HG03432 (cell line): Measurements from ENCODE around the gene FMNL2.

ENCODE experiments used
- ATAC-seq: cut with Tn5 transposase; IDR thresholded peaks from one replicate; pipeline ENCODE4 v1.9.1; 2021; ENCODE audit warnings: mild to moderate bottlenecking, moderate library complexity; ENCODE audit not compliant: unreplicated experiment

The FMNL2 gene

DNA sequence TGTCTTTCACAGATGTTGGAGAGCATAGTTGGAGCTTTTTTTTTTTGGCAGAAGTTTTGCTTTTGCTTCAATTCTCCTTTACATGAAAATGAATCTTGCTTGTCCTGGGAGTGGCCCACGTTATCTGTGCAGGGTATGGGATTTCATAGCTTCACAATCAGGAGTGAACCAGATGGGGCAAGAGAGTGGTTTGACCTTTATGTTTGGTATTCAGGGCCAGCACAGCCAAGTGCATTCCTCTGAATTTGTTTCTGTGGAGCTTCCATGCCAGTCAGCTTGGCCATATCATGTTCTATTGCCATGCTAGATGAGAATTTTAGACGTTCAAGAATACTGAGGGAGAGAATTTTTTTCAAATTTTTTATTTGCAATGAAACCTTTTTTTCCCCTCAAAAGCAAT lies 265.7 kb downstream of the FMNL2 start:
- ATAC-seq = no peak

DNA sequence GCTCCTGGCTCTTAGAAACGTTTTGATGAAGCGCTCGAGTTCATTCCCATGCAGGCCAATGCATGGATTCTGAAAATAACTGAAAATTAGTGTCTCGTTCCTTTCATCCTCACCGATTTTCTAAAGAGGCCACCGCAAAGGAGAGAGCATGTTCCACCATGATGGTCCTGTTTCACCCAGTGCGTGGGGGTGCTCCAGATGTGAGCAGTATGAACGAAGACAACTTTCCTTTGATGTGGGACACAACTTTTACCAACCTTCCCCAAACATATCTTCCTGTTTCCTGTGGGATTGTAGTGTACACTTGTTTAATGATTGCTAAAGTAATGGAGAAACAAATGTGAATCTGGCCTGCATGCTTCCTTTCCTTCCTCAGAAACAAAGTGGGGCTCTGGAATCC lies 267.8 kb downstream of the FMNL2 start:
- no peak for ATAC-seq

DNA sequence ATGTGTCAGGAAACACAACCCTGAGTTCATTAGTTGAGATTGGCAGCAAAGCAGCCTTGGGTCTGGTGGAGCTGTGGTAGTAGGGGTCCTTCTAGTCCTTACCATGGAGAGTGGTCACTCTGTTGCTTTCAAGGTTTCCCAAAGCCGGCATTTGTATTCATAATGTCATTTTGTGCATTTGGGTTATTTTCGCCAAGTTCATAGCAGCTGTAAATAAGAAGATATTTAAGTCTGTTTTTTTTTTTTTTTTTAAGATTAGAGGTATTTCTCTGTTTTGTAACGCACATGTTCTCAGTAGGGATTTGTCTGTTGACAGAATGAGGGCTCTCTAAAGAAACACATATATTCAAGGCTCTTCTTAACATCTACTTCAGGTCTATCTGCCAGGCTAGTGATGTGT lies 268.2 kb downstream of the FMNL2 start:
- ATAC-seq = no peak

DNA sequence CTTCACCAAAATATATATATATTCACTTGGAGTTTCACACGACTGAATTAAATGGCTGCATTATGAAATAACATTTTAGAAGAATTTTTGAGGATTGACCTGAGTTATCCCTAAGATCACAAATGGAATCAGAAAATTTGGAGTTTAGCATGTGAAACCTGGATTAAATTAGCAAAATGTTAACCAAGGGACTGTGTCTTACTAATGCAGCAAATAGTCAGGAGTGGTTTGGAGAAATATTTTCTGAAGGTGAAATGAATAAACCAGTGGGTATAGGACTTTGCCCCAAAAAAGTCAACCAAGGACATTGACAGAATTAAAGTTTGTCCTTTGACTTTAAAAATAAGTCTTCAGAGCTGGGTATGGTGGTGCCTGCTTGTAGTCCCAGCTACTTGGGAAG lies 271.1 kb downstream of the FMNL2 start:
- no peak for ATAC-seq

DNA sequence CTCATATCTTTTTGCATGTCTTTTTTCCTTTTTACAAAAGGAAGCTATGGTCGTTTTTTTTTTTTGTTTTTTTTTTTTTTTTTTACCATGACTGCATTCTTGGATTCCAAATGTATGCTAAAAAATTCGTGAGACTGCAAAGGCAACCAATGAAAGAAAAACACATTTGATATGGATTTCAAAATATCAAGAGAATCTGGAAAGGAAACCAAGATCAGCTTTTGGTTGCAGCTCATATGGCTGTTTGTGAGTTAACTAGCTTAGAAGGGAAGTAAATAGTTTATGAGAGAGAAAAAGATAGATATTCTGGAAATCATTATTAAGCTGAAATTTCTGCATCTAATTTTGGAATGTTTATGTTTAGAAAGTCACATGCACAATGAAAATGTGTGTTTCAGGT lies 272.0 kb downstream of the FMNL2 start:
- ATAC-seq = no peak

DNA sequence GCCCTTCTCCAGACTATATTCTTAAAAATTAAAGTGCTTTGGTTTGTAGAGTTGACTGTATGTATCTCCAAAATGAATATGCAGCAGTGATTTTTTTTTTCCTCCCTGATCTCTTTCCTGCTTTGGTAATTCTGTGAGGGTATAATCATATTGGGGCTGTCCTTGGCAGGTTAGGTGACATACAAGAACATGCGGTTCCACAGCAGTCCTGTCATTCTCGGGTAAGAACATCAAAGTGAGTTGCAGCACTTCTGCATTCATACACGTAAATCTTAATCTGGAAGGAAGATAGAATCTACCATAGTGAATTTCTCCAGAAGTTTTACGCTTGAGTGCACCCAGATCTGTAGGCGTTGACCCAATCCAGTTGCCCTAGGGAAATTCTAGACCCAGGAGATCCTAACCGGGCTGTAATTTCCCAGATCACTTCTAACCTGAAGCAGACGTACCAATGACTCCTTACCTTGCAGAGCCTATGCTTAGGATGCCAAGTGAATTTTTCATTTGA lies 272.9 kb downstream of the FMNL2 start:
- ATAC-seq = no peak

DNA sequence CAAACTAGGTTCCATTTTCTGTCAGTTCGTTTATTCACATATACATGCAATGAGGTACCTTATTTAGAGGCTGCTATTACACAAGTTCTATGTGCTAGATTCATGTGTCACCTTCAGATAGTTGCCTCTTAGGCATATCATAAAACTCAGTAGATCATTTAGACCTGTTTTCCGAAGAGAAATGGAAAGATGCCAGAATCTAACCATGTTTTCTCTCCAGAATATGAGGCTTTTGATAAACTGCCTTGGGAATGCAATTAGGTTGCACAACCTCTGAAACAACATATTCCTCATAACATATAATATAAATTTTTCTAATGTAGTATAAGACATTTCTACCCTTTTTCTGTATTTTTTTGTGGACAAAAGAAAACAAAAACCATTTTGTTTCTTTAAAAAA lies 274.2 kb downstream of the FMNL2 start:
- no peak for ATAC-seq

DNA sequence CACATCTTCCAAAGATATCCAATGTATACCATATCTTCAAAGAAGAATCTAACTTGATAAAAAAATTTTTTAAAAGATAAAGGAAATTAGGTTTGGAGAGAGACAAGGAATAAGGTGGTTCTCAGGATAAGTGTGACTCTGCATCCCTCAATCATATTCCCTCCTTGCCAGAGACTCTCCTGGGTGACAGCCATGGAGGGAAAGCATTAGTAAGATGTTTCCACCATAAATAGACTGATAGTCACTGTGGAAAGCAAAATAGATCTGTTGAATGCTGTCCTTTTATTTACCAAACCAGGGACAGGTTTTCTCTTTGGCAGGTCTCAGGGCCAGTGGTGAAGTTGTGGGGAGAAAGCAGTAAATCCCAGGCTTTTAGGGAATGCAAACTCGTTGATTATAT lies 274.7 kb downstream of the FMNL2 start:
- ATAC-seq = no peak

DNA sequence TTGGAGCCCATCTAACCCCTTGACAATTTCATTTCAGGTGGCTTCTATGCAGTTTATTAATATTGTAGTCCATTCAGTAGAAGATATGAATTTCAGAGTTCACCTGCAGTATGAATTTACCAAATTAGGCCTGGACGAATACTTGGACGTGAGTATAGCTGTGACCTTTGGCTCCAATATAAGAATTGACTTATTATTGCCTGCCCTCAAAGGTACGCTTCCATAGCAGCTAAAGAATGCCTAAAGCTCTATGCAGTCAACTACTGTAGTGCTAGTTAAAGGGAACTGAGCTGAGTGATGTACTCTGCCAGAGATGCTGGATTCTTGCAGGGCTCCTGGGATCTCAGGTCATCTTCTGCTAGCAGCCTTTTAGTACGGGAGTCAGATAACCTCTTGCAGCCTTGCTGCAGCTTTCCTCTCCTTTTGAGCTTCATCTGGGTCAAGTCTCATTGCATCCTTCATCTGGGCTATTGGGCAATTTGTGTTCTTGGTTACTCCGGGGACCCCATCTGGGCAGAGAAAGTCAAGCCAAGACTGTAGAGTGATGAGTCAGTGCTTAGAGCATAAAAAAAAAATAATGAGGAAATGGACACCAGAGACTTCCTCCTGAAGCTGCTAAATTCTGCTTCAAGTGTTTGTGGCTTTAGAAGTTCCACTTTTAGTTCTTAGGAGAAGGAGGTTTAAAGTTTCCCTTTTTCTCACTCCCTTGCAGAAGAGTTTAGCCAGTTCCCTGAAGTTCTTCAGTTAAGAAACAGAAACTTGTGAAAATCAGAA lies 276.7 kb downstream of the FMNL2 start:
- peak; percentile 92 for ATAC-seq

DNA sequence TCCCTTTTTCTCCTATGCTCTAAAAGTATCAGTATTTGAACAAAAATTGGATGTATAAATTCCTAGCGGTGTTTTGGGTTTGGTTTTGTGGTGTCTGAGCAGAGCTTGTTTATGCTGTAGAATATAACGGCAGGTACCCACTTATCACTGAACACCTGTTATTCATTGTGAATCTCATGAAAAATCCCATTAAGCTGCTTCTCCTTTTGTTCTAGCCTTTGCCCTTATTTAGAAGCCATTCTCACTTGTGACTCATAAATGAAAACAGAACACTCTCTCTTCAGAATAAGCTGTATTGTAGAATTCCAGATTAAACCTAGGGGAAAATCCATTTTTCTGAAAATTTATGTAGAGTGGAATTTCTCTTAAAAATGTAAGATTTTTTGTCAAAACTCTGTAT lies 278.3 kb downstream of the FMNL2 start:
- ATAC-seq = no peak

DNA sequence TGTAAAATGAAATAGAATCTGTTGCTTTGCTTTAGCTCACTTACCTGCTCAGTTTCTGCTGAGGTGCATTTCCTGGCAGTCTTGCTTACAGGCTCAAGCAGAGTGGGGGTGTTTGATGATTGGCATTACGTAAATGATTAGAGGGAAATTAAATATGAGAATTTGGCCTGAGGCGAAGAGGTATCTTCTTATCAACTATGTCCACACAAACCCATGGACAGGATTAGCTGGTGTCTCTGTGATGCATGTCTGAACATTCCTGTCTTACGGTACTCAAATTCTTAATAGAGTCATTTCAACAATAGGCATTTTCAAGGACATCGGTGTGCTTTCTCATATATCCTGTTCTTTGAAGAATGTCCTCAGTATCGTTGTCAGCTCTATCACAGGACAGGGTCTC lies 280.2 kb downstream of the FMNL2 start:
- no peak for ATAC-seq

DNA sequence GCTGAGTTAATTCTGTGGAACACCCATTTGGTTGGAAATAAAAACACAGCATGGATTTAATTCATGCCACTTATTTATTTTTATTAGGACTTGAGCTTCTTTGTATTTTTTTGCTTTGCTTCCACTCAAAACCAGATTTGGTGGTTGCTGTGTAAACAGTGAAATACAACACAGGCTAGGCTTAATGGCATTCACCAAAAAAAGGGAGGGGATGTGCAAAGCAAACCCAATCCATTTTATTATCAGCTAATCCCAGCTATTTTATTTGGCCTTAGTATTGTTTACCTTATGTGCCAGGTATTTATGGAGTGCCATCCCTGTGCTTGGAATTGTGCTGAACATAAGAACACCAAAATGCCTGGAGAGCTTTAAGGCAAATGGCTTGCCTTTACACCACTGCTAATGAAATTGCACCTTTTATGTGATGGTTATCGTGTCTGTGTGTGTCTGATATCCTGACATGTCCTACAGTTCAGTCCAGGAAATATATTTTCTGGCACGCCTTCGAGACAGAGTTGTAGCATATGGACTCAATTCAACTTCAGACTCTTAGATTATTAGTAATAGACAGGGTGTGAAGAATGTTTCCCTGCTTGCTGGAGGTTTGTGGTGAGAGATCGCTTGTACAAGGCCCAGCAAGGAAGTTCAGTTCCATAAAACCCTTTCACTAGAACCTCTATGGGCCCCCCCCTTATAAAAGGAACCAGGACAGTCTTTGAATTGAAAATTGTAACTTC lies 282.6 kb downstream of the FMNL2 start:
- ATAC-seq = no peak

DNA sequence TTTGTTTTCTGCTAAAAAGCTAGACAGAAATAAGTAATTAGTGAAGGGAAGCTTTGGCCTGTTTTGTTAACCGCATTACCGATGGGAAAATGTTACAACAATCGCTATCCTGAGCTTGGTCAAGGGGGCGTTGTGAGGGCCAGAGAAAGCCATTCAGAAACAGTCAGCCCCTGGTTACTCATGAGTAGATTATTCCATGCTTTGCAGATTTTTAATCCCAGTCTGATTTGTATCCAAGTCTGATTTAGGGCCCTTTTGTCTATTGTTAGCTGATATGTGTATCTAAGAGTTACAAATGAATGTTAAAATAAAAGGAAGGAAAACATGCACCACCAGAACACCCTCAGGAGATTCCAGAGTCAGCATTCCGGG lies 283.2 kb downstream of the FMNL2 start:
- no peak for ATAC-seq

DNA sequence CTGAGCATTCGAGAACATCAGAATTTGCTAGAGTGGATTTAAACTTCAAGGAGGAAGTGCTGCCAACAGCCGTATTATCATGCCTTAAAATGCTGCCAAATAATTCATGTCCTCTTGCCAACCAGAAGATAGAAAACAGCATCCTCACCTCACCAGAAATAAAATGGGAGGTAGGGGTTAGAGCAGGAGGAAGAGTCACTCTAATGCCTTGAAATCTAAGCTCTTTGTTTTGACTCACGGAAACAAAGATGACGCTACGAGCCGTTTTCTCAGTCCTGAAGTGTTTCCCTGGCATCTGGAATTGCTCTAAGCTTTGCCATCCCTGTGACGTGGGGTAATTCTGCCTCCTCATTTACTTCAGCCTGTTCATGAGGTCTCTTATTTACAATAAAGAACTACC lies 285.2 kb downstream of the FMNL2 start:
- ATAC-seq = no peak

DNA sequence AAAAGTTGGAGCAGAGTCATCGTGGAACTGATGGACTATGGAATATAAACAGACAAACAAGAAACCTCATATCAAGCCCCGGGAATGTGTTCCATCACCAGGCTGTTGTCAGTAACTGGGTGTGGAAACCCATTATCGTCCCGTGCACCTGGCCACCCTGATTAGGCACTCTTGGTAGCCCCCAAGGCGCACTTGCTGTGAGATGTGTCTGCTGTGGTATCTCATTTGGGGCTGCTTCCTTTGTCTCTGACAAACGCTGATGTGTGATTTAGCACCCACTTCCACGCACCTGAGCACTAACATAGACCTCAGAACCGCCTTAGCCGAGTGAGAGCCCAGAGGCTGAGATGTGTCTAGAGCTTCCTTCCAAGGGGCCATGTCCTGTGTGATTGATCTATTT lies 286.0 kb downstream of the FMNL2 start:
- ATAC-seq = no peak

DNA sequence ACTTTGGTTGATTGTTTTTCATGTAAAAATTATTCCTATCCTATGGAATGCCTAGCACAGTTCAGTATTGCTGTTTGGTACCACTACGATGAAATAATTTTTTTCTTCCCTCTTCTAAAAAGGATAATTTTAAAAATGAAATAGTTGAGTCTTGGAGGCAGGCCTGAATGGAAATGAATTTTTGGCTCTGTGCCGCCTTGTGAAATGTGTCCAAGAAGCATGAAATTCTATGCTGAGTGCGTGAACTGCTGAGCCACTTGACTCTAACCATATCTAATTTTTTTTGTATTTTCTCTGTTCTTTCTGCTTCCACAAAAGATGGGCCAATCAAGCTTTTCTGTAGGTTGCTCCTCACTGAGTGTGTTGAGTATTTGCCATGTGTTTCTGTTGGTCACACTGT lies 287.2 kb downstream of the FMNL2 start:
- ATAC-seq = no peak

DNA sequence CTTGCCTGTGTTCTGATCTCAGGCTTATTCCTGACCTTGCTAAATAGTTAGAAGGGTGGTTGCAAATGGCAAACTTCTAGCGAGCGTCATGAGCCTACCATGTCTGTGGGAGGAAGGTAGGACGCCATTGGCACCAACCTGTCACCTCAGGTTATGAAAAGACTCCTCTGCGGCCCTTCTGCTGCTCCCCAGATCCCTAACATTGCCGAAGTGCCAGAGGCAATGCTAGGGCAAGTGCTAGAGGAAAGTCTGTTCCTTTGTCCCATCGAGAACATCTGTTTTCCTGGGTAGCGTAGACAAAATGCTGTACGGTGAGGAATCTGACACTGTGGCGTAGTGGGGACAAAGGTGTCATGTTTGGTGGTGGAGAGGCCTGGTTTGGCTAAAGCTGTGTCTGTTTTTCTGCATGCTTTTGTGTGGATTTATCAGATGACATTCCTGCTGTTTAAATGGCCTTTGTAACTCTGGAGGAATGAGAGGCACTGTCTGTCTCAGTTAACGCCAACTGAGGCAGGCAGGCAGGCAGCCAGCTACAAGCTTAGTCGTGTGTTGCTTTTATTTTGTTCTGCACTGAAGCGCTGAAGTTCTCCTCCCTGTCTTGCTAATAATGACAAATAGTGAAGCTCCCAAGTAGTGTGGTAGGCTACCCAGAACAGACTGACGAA lies 288.2 kb downstream of the FMNL2 start:
- no peak for ATAC-seq

DNA sequence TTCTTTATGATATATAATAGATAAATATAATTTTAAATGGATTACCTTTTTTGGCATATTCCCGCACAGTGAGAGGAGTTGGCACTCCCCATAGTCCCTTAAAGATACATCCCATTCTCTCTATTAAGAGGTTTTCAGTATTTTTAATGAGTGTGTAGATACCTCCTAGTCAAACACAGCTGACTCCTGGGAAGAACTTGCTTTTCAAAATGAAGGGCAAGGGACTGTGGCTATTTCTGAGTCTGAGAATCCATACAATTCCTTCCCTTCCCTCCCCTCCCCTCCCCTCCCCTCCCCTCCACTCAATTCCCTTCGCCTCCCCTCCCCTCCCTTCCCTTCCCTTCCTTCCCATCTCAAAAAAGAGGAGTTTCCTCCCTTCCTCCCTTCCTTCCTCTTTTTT lies 288.8 kb downstream of the FMNL2 start:
- no peak for ATAC-seq

DNA sequence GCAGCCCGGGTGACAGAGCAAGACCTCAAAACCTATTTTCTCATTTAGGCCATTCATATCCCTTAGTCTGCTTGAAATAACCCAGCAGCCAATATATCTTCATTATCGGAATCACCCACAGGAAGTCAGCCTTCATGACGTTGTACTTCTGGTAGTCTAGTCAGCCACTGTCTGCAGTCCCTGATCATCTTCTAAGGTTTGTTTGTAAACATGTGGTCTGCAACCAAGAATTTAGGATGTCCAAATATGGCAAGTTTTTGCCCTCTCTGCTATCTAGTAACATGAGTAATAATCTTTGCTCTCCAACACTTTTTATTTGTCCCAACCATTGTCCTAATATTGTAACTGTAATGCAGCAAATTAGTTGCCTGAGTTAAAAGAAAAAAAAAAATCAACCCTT lies 289.8 kb downstream of the FMNL2 start:
- no peak for ATAC-seq

DNA sequence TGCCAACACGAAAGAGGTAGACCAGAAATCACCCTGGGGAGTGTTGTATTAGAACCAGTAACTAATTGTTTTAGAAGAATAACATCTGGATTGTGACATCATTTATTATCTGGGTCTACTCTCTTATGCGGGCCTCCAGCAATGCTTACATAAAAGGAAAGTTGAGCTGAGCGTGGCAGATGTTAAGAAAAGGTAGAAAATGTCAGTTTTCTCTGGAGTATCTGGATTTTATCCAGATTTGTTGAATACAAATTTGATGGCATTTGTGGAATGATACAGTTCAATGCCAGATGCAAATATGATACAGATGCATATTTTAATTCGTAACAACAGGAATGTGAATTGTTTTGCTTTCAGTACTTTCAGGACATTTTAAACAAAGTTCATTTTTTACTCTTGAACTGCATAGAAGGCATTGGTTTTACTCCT lies 292.0 kb downstream of the FMNL2 start:
- ATAC-seq = no peak

DNA sequence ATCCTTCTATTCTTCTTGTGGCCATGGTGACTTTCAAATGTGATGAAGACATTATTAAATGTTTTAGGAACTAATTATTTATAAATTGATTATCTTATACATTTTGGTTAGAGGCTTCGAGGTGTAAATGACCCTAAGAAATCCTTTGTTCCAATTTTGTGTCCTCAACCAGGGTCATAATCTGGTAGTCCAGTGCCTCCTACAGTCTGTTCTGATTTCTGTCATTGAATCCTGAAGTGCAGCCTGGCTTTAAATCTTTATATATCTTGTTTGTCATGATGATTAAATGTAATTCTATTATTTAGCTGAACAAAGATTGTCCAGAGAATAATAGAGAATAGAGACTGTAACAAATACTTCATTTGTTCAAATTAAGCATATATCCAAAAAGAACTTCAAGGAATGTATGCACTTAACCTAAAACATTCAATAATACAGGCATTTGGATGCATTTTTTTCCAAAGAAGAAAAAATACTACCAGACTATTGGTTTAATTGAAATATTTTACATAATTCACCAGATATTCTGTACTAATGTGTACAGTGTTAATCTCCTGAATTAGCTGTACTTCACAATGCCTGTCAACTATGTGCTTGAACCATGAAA lies 292.5 kb downstream of the FMNL2 start:
- peak; percentile 60 for ATAC-seq
